Body of pancreas (tissue), 4 donors: ENCODE results near the gene TSPAN18.

Experiments
- CTCF ChIP-seq, 7 experiments: fragments of 450-650 bp in 4 of 7; fragments of 200-600 bp in 3 of 7; sonication (generic) in 3 of 7; IDR thresholded peaks; one replicate each; pipeline ENCODE4 v1.5.1; 2016 to 2019; ENCODE audit warnings: antibody characterized with exemption in 7 of 7
- POLR2A ChIP-seq, 3 donors: fragments of 450-650 bp; IDR thresholded peaks; one replicate each; pipeline ENCODE4 v1.6.1; 2016; ENCODE audit warnings: antibody characterized with exemption in 3 of 3, mild to moderate bottlenecking in 2 of 3

GRCh38 chr11:44860346-44860745 is 133.6 kb downstream of the TSPAN18 start:
- TF ChIP-seq CTCF (IDR thresholded peaks at IDR 0.05): no peak
- TF ChIP-seq POLR2A (IDR thresholded peaks at IDR 0.05): no peak
